Endometrial microvascular endothelial cells (primary cell): ENCODE measurements around the gene ATP6V0B. TPM values are rescaled to one million over a fixed set of nuclear protein-coding genes. Genes with fewer than 3 reads are reported as not detected.

Experiments used
- in situ Hi-C: cut with HindIII; loops from 2 replicates; pipeline ENCODE4 v1.10.0; 2017; ENCODE audit warnings: low sequenced_read_pairs, low pct_unique_long_range_greater_than_20kb; ENCODE audit errors: inconsistent ontology term
- total RNA-seq: library from RNA; depleted of rRNA; stranded (reverse); fragments of >200 nt; gene quantifications from one replicate; pipeline ENCODE4 v1.2.3, GENCODE V29; 2015; ENCODE audit errors: inconsistent ontology term

ATP6V0B gene
- total RNA-seq, 1 donor from 2014 or later, result 123 TPM

- in situ Hi-C loops, result no loop called here
Measured at GRCh38 chr1:43994071-43994470, 19.3 kb downstream of the ATP6V0B start.

- in situ Hi-C loops, result no loop called here
Measured at GRCh38 chr1:43994794-43995790, 20.3 kb downstream of the ATP6V0B start.

GRCh38 chr1:43995984-43996732 is 21.4 kb downstream of the ATP6V0B start:
- in situ Hi-C loops, result no loop called here

GRCh38 chr1:43996733-43997115 is 22.0 kb downstream of the ATP6V0B start:
- in situ Hi-C loops, result no loop called here

- in situ Hi-C loops, result no loop called here
Measured at GRCh38 chr1:43997295-43997999, 22.7 kb downstream of the ATP6V0B start.

- in situ Hi-C loops, result no loop called here
Measured at GRCh38 chr1:43998000-43998378, 23.2 kb downstream of the ATP6V0B start.

GRCh38 chr1:43999455-43999854 is 24.7 kb downstream of the ATP6V0B start:
- in situ Hi-C loops, result no loop called here

- in situ Hi-C loops, result no loop called here
Measured at GRCh38 chr1:44000122-44000665, 25.4 kb downstream of the ATP6V0B start.

- in situ Hi-C loops, result no loop called here
Measured at GRCh38 chr1:44002165-44002564, 27.4 kb downstream of the ATP6V0B start.

- in situ Hi-C loops, result no loop called here
Measured at GRCh38 chr1:44002606-44003157, 27.9 kb downstream of the ATP6V0B start.

GRCh38 chr1:44008259-44008658 is 33.5 kb downstream of the ATP6V0B start:
- in situ Hi-C loops, result no loop called here

GRCh38 chr1:44010935-44011471 is 36.2 kb downstream of the ATP6V0B start:
- in situ Hi-C loops, result no loop called here

GRCh38 chr1:44012404-44012803 is 37.6 kb downstream of the ATP6V0B start:
- in situ Hi-C loops, result no loop called here

- in situ Hi-C loops, result no loop called here
Measured at GRCh38 chr1:44012941-44013609, 38.3 kb downstream of the ATP6V0B start.

GRCh38 chr1:44013949-44014348 is 39.2 kb downstream of the ATP6V0B start:
- in situ Hi-C loops, result no loop called here

- in situ Hi-C loops, result no loop called here
Measured at GRCh38 chr1:44014365-44015104, 39.8 kb downstream of the ATP6V0B start.

GRCh38 chr1:44015206-44015605 is 40.4 kb downstream of the ATP6V0B start:
- in situ Hi-C loops, result no loop called here
